Gastrocnemius medialis (tissue), 4 donors: ENCODE measurements around the gene EEF1A2.

Source experiments
- CTCF ChIP-seq, 5 experiments: fragments of 450-650 bp in 3 of 5; fragments of 200-600 bp in 2 of 5; sonication (generic) in 2 of 5; IDR thresholded peaks in 4 of 5; conservative IDR thresholded peaks in 1 of 5; 1 replicate in 4 of 5; 2 replicates in 1 of 5; pipeline ENCODE4 v1.5.1; 2016 to 2019; ENCODE audit warnings: antibody characterized with exemption in 5 of 5, mild to moderate bottlenecking in 3 of 5, moderate library complexity in 3 of 5
- POLR2A ChIP-seq, 2 donors: fragments of 450-650 bp; IDR thresholded peaks; one replicate each; pipeline ENCODE4 v1.6.1; 2017; ENCODE audit warnings: antibody characterized with exemption in 2 of 2, mild to moderate bottlenecking in 2 of 2, moderate library complexity in 2 of 2

- TF ChIP-seq CTCF (IDR thresholded peaks at IDR 0.05 in 4 of 5, conservative IDR thresholded peaks at IDR 0.05 in 1 of 5), result no peak
- no peak for TF ChIP-seq POLR2A (IDR thresholded peaks at IDR 0.05)
These were observed 32.0 kb downstream of the EEF1A2 start for GRCh38 chr20:63466861-63467260.
